Hippocampal formation (tissue), 2 donors: ENCODE data around the gene SLC24A4.

ENCODE experiments used
- DNase-seq, 2 donors: peaks; one replicate each; lab custom pipeline; 2025; lab: John Stamatoyannopoulos, UW

Gene SLC24A4

DNA sequence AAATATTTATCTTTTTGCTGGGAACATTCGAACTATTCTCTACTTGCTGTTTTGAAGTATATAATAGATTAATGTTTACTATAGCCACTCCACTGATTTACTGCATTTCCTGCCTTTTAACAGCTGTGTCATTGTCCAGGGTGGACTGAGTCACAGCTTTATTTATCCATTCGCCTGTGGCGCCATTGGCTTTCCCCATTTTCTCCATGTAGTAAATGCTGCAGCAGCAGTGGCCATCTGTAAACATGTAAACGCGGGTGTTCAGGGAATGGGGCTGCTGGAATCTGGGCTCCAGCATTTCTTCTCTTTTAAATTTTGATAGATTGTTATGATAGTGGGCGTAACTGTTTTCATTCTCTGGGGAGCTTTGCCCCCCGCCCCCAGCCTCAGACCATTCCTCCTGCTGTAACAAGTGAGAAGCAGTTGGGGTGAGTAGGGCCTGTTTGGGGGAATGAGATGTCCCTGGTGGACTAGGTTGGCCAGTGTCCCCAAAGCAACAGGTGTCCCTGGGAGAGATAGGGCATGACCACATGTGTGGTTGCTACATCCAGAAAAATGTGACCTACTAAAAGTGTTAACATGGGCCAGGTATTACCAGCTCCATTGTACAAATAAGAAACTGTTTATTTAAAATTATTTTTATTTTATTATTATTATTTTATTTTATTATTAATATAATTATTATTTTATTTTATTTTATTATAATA is 223.5 kb downstream of the SLC24A4 start:
- DNase-seq = no peak

- DNase-seq = no peak
These were observed 226.3 kb downstream of the SLC24A4 start for GRCh38 chr14:92549105-92549858.

DNA sequence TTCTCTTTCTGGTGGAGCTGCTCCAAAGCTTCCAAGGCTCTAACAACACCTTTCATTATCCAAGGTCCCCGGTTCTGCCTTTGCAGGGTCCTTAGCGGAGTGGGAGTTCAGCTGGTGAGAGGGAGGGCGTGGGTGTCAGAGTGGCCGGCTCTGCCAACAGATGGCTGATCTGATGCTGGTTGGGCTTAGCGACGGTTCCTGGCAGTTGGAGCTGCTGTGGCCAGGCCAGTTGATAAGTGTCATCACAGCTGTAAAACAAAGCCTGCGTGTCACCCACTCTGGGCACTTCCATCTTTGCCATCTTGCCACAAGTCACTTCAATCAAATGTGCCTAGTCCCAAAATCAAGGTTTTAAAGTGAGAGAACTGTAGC is 226.9 kb downstream of the SLC24A4 start:
- no peak for DNase-seq
